ENCODE results near the gene DOCK9.

DNA sequence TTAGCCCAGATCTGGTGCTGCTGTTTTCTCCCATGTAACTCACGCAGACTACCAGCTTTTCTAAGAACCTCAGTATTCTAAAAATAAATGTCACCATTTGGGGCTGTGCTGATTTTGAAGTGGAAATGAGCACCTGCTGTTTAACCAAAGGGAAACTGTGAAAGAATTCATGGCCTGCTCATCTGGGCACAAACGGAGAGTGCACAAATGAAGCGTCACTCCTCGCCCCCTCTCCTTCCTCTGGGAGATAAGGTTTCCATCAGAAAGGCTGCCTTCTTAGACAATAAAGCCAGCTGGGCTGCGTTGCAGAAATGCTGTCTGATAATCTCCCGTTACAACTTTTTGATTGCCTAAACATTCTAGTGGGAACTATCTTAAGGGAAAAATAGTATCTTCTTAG lies 151.7 kb downstream of the DOCK9 start:
- TF ChIP-seq, protein P1, sequence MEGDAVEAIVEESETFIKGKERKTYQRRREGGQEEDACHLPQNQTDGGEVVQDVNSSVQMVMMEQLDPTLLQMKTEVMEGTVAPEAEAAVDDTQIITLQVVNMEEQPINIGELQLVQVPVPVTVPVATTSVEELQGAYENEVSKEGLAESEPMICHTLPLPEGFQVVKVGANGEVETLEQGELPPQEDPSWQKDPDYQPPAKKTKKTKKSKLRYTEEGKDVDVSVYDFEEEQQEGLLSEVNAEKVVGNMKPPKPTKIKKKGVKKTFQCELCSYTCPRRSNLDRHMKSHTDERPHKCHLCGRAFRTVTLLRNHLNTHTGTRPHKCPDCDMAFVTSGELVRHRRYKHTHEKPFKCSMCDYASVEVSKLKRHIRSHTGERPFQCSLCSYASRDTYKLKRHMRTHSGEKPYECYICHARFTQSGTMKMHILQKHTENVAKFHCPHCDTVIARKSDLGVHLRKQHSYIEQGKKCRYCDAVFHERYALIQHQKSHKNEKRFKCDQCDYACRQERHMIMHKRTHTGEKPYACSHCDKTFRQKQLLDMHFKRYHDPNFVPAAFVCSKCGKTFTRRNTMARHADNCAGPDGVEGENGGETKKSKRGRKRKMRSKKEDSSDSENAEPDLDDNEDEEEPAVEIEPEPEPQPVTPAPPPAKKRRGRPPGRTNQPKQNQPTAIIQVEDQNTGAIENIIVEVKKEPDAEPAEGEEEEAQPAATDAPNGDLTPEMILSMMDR (IDR thresholded peaks at IDR 0.05): no peak
- no peak for TF ChIP-seq POLR2A (IDR thresholded peaks at IDR 0.05)
- no peak for TF ChIP-seq POLR2AphosphoS5 (IDR thresholded peaks at IDR 0.05; ENCODE audit: insufficient read depth in 1 of 2, low read depth in 1 of 2)
